Brain microvascular endothelial cell (primary cell): ENCODE data around the gene CCL13.

Experiments used
- DNase-seq: peaks from one replicate; pipeline ENCODE4 v3.0.0-alpha.2; 2020
- H3K27ac ChIP-seq: fragments of 250-450 bp; sonication (Bioruptor Pico); 2 replicates; pipeline ENCODE4 v1.5.1; 2020; ENCODE audit warnings: mild to moderate bottlenecking, moderate library complexity
- H3K27me3 ChIP-seq: fragments of 250-450 bp; sonication (Bioruptor Pico); replicated peaks from 2 replicates; pipeline ENCODE4 v1.5.1; 2020; ENCODE audit warnings: mild to moderate bottlenecking
- H3K36me3 ChIP-seq: fragments of 250-450 bp; sonication (Bioruptor Pico); replicated peaks from 2 replicates; pipeline ENCODE4 v1.5.1; 2020; ENCODE audit warnings: mild to moderate bottlenecking
- H3K4me3 ChIP-seq: 2 replicates; pipeline ENCODE4 v1.5.1; 2011; ENCODE audit warnings: low read depth, mild to moderate bottlenecking, control low read depth, low read length, moderate library complexity
- in situ Hi-C: cut with HindIII; loops from 2 replicates; pipeline ENCODE4 v1.10.0; 2017; ENCODE audit warnings: low sequenced_read_pairs, low pct_ligation_motif_present
- TF ChIP-seq, protein P1 (sequence below): IDR thresholded peaks from 2 replicates; pipeline ENCODE4 v1.5.1; 2011; ENCODE audit warnings: low read depth, mild to moderate bottlenecking, moderate library complexity, low read length, control low read depth, inconsistent platforms; ENCODE audit errors: missing control alignments

Gene CCL13

GRCh38 chr17:34378664-34379101 lies 22.4 kb downstream of the CCL13 start:
- no peak for DNase-seq
- no peak overlapping the region for H3K27ac ChIP-seq

DNA sequence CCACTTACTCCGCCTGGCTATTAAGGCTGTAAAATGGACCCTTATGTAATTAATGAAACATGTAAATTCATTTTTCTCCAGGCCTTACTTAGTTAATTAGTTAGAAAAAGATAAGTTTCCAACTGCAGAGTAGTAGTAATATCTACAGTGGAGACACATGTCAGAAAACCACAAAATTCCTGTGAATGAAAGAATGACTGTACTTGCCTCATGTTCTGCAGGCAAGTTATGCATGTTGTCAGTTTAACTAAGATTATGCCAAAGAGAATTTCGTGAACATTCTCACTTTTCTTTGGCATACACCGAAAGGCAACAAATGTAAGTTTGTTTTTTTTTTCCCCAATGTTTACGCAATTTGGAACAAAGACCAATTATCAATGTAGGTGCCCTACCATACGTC lies 23.6 kb downstream of the CCL13 start:
- no peak overlapping the region for H3K27ac ChIP-seq
- no peak overlapping the region for H3K4me3 ChIP-seq
- no peak for DNase-seq
- H3K36me3 ChIP-seq: no peaks in the 10 kb centered on the region
- in situ Hi-C loops: no loop called here
- TF ChIP-seq, protein P1, sequence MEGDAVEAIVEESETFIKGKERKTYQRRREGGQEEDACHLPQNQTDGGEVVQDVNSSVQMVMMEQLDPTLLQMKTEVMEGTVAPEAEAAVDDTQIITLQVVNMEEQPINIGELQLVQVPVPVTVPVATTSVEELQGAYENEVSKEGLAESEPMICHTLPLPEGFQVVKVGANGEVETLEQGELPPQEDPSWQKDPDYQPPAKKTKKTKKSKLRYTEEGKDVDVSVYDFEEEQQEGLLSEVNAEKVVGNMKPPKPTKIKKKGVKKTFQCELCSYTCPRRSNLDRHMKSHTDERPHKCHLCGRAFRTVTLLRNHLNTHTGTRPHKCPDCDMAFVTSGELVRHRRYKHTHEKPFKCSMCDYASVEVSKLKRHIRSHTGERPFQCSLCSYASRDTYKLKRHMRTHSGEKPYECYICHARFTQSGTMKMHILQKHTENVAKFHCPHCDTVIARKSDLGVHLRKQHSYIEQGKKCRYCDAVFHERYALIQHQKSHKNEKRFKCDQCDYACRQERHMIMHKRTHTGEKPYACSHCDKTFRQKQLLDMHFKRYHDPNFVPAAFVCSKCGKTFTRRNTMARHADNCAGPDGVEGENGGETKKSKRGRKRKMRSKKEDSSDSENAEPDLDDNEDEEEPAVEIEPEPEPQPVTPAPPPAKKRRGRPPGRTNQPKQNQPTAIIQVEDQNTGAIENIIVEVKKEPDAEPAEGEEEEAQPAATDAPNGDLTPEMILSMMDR: no peak
- no peaks in the 10 kb centered on the region for H3K27me3 ChIP-seq

More at GRCh38 chr17:34378664-34379101, 22.4 kb downstream of the CCL13 start:
- H3K4me3 ChIP-seq: no peak overlapping the region
- TF ChIP-seq, protein P1: no peak
- H3K27me3 ChIP-seq: no peaks in the 10 kb centered on the region
- in situ Hi-C loops: no loop called here
- H3K36me3 ChIP-seq: no peaks in the 10 kb centered on the region

GRCh38 chr17:34382621-34383124 lies 26.4 kb downstream of the CCL13 start:
- no peak overlapping the region for H3K27ac ChIP-seq
- H3K36me3 ChIP-seq: no peaks in the 10 kb centered on the region
- H3K27me3 ChIP-seq: no peaks in the 10 kb centered on the region
- H3K4me3 ChIP-seq: no peak overlapping the region
- in situ Hi-C loops: no loop called here
- DNase-seq: no peak
- TF ChIP-seq, protein P1: no peak

- in situ Hi-C loops: no loop called here
- Histone ChIP-seq H3K4me3 (no peak overlapping the region), H3K27ac (no peak overlapping the region), H3K27me3 (no peaks in the 10 kb centered on the region), H3K36me3 (no peaks in the 10 kb centered on the region)
- DNase-seq: no peak
- TF ChIP-seq, protein P1: no peak
Observed at GRCh38 chr17:34383216-34383615, 26.9 kb downstream of the CCL13 start.

DNA sequence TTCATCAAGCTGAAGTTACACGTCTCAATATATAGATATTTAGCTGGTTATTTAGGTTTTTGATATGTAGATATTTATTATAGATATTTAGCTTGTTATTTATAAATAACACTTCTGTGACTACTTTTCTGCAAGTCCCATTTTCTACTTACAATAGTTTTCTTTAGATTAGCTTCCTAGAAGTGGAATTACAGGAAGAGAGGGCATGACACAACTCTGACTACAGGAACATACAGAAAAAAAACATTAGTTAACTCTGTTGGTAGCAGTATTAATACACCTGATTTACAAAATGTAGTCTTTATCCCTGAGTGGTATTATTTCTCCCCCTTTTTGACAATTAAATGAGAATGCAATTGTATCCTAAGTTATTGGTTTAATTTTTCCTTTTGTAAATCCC lies 28.0 kb downstream of the CCL13 start:
- TF ChIP-seq, protein P1: no peak
- Histone ChIP-seq H3K27me3 (no peaks in the 10 kb centered on the region), H3K36me3 (no peaks in the 10 kb centered on the region), H3K27ac (no peak overlapping the region), H3K4me3 (no peak overlapping the region)
- DNase-seq: no peak
- in situ Hi-C loops: no loop called here
